BE2C (cell line): ENCODE results near the gene ASB14.

Source experiments
- DNase-seq: peaks from one replicate; pipeline ENCODE4 v3.0.0-alpha.2; 2020
- H3K27me3 ChIP-seq: fragments of 250-450 bp; sonication (Bioruptor Pico); 2 replicates; pipeline ENCODE4 v1.5.1; 2020; ENCODE audit warnings: mild to moderate bottlenecking
- H3K36me3 ChIP-seq: fragments of 250-450 bp; sonication (Bioruptor Pico); 2 replicates; pipeline ENCODE4 v1.5.1; 2020; ENCODE audit warnings: mild to moderate bottlenecking
- H3K4me1 ChIP-seq: fragments of 250-450 bp; sonication (Bioruptor Pico); 2 replicates; pipeline ENCODE4 v1.5.1; 2020
- H3K4me3 ChIP-seq: 2 replicates; pipeline ENCODE4 v1.5.1; 2011; ENCODE audit warnings: low read depth, low read length
- H3K9me3 ChIP-seq: fragments of 250-450 bp; sonication (Bioruptor Pico); 2 replicates; pipeline ENCODE4 v1.5.1; 2020
- TF ChIP-seq, protein P1 (sequence below): IDR thresholded peaks from 2 replicates; pipeline ENCODE4 v1.5.1; 2012; ENCODE audit warnings: mild to moderate bottlenecking, low read depth, low read length

The ASB14 gene

DNA sequence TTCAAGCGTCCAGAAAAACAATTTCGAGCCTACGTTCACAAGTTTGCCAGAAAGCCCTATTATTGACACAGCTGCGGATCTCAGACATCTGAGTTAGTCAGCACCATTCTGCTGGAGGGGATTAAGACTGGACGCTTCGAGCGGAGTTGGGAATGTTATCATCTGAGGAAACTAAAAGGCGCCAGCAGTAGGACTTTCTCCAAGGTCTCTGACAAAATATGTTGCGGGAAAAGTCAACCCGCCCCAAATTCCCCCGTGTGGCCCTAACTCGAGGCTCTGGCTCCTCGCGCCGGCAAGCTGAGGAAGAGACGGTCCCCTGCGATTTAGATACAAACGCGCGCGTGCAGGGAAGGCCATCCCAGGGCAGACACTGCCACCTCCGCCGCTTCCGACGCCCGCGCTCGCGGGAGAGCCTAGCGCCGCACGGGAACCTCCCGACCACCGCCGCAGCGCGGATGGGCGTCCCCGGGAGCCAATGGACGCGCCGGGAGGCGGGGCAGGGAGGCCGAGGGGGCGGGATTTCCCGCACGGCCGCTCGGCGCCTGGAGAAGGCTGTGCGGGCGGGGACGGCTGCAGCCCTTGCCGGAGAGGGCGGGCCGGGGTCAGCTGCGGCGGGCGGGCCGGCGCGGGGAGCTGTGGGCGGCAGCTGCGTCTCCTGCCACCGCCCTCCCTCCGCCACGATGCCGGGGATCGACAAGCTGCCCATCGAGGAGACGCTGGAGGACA is 65.1 kb downstream of the ASB14 start, which contains the start of gene APPL1:
Gene APPL1 (plus strand): TSS at position 526 of the 726 bp plus-strand sequence. CDS start 155 bp downstream, at position 681.
- no peaks in the 10 kb centered on the region for H3K4me1 ChIP-seq
- H3K27me3 ChIP-seq: no peaks in the 10 kb centered on the region
- H3K4me3 ChIP-seq: peak within 1 kb of the TSS; percentile 84
- TF ChIP-seq, protein P1, sequence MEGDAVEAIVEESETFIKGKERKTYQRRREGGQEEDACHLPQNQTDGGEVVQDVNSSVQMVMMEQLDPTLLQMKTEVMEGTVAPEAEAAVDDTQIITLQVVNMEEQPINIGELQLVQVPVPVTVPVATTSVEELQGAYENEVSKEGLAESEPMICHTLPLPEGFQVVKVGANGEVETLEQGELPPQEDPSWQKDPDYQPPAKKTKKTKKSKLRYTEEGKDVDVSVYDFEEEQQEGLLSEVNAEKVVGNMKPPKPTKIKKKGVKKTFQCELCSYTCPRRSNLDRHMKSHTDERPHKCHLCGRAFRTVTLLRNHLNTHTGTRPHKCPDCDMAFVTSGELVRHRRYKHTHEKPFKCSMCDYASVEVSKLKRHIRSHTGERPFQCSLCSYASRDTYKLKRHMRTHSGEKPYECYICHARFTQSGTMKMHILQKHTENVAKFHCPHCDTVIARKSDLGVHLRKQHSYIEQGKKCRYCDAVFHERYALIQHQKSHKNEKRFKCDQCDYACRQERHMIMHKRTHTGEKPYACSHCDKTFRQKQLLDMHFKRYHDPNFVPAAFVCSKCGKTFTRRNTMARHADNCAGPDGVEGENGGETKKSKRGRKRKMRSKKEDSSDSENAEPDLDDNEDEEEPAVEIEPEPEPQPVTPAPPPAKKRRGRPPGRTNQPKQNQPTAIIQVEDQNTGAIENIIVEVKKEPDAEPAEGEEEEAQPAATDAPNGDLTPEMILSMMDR: no peak
- H3K36me3 ChIP-seq: no peaks in the 10 kb centered on the region
- peak; percentile 91 for DNase-seq
- no peaks in the 10 kb centered on the region for H3K9me3 ChIP-seq

DNA sequence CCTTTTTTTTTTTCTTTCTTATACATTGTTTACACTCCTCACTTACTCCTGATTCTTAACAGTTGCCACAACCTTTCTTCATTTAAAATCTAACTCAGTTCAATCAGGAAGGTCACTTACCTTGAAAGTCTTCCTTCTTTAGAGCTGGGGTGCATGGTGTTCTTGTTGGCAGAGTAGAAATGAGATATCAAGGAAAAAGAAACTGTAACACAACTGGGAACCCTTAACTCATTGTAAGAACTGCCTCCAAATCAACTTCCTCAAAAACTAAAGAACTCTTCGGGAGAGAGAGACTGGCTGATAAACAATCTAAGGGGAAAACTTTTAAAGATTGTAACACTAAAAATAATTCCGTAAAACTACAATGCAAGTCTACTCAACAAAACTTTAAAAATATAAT is 66.3 kb downstream of the ASB14 start:
- no peaks in the 10 kb centered on the region for H3K4me1 ChIP-seq
- TF ChIP-seq, protein P1: no peak
- no peak overlapping the region for H3K4me3 ChIP-seq
- H3K9me3 ChIP-seq: no peaks in the 10 kb centered on the region
- no peak for DNase-seq
- H3K27me3 ChIP-seq: no peaks in the 10 kb centered on the region
- no peaks in the 10 kb centered on the region for H3K36me3 ChIP-seq

DNA sequence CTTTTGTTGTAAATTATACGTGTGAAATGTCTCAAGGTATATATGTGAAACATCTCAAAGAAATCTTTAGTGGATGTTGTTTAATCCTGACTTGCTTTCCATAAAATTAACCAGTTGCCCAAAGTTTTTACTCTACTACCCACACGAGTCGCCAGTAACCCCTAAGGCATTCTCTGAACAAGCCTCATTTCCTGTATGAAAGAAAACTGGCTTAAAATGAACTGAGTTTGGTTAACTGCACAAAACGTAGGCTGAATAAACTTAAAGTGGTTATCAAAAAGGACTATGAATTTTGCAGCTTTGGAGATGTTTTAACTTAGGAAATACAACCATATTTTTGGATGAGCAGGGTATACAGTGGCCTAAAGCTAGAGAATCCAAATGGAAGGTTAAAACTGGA is 67.6 kb downstream of the ASB14 start:
- Histone ChIP-seq H3K27me3 (no peaks in the 10 kb centered on the region), H3K4me3 (no peak overlapping the region), H3K4me1 (no peaks in the 10 kb centered on the region), H3K36me3 (no peaks in the 10 kb centered on the region), H3K9me3 (no peaks in the 10 kb centered on the region)
- TF ChIP-seq, protein P1: no peak
- no peak for DNase-seq

DNA sequence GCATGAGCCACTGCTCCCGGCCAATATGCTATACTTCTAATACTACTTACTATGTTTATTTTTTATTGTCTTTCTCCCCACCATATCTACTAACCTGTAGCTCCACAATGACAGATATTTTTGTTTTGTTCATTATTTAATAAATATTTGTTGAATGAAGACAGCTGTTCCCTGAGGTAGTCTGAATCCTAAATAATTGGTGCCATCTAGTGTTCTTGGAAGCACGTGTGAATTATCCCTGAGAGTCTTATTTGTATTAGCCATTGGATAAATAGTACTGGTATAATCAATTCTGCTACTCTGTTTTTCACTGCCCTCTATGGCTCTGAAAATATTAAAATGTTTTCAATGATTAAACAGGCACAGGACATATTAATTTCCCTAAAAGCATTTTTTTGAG is 70.6 kb downstream of the ASB14 start:
- Histone ChIP-seq H3K27me3 (no peaks in the 10 kb centered on the region), H3K36me3 (no peaks in the 10 kb centered on the region), H3K4me1 (no peaks in the 10 kb centered on the region), H3K9me3 (no peaks in the 10 kb centered on the region), H3K4me3 (no peak overlapping the region)
- DNase-seq: no peak
- TF ChIP-seq, protein P1: peak; percentile 41
